GM06990 (cell line): ENCODE measurements around the gene BPIFB4.

Source experiments
- DNase-seq: peaks from one replicate; pipeline ENCODE4 v3.0.0-alpha.2; 2011; ENCODE audit not compliant: insufficient read length; ENCODE audit errors: extremely low read depth
- H3K27me3 ChIP-seq: replicated peaks from 2 replicates; pipeline ENCODE4 v1.6.0; 2011; ENCODE audit warnings: low read length; ENCODE audit not compliant: control insufficient read depth, insufficient read depth
- H3K36me3 ChIP-seq: 2 replicates; pipeline ENCODE4 v1.5.1; 2011; ENCODE audit warnings: low read length; ENCODE audit not compliant: control insufficient read depth, insufficient read depth
- H3K4me3 ChIP-seq: replicated peaks from 2 replicates; pipeline ENCODE4 v1.5.1; 2011; ENCODE audit warnings: low read depth, mild to moderate bottlenecking, control low read depth, low read length
- TF ChIP-seq, protein P1 (sequence below): IDR thresholded peaks from 2 replicates; pipeline ENCODE4 v1.5.1; 2011; ENCODE audit warnings: low read length, control low read depth, mild to moderate bottlenecking, inconsistent platforms; ENCODE audit not compliant: insufficient read depth, poor library complexity, severe bottlenecking

Gene BPIFB4

DNA sequence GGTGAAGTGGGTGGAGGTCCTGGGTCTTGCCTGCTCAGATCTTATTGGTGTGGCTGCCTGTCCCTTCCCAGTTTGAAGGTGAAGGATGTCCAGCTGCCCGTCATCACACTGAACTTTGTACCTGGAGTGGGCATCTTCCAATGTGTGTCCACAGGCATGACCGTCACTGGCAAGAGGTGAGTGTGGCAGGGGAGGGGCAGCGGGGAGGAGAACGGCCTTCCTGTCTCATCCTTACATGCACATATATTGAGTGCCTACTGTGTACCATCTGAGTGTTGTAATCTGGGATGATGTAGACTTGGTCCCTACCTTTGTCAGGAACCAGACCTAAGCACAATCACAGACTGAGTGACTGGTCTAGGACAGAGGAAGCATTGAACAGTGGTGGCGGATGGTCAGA, 45.3 kb upstream of the BPIFB4 start:
- no peak for DNase-seq
- TF ChIP-seq, protein P1, sequence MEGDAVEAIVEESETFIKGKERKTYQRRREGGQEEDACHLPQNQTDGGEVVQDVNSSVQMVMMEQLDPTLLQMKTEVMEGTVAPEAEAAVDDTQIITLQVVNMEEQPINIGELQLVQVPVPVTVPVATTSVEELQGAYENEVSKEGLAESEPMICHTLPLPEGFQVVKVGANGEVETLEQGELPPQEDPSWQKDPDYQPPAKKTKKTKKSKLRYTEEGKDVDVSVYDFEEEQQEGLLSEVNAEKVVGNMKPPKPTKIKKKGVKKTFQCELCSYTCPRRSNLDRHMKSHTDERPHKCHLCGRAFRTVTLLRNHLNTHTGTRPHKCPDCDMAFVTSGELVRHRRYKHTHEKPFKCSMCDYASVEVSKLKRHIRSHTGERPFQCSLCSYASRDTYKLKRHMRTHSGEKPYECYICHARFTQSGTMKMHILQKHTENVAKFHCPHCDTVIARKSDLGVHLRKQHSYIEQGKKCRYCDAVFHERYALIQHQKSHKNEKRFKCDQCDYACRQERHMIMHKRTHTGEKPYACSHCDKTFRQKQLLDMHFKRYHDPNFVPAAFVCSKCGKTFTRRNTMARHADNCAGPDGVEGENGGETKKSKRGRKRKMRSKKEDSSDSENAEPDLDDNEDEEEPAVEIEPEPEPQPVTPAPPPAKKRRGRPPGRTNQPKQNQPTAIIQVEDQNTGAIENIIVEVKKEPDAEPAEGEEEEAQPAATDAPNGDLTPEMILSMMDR = no peak
- no peak overlapping the region for H3K4me3 ChIP-seq
- H3K27me3 ChIP-seq = no peaks in the 10 kb centered on the region
- H3K36me3 ChIP-seq = no peaks in the 10 kb centered on the region

DNA sequence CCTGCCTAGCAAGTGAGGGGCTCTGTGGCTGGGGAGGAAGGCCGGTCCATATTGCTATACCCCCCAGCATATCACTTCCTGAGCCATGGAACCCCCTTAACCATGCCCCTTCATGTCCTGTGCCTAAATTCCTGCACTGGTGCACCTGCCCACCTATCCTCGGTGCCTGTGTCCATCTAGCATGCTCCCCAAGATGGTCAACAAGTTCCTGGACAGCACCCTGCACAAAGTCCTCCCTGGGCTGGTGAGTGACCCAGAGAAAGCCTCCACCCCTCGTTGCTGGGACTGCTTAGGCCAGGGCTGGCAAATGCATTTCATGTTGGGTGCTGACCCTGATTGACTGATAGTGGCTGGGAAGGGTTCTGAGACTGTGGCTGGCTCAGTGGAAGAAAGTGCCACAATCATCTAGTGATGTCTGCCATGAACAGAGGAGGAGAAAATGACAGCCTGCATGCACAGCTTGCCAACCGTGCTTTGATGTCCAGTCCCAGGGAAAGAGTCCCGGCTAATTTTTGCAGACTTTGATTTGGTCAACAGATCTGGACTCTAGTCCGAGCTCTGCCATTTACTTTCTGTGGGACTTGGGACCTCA, 44.4 kb upstream of the BPIFB4 start:
- DNase-seq = no peak
- no peaks in the 10 kb centered on the region for H3K27me3 ChIP-seq
- TF ChIP-seq, protein P1 = no peak
- H3K36me3 ChIP-seq = no peaks in the 10 kb centered on the region
- no peak overlapping the region for H3K4me3 ChIP-seq

DNA sequence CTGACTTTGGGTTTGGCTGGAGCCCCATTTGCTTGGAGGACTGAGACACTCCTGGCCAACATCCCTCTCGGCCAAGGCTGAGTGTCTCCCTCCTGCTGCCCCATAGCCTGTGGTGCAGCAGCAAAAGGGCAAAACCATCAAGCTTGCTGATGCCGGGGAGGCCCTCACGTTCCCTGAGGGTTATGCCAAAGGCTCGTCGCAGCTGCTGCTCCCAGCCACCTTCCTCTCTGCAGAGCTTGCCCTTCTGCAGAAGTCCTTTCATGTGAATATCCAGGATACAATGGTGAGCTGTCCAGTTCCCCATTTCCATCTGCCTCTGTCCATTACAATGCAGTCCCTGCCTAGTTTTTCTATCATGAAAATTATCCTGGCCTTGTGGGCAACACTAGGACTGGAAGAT, 42.0 kb upstream of the BPIFB4 start:
- TF ChIP-seq, protein P1 = no peak

DNA sequence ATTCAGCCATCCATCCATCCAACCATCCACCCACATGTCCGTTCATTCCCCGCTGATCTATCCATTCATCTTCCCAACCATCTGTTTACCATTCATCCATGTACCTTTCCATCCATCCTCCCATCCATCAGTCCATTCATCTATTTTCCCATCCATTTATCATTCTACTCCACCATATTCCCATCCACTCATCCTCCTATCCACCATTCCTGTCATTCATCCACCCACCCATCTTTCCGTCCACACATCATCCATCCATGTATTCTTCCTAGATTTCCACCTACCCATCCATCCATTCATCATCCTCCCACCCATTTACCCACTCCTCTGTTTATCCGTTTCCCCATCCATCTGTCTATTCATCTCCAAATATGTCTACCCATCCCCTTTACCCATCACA, 41.2 kb upstream of the BPIFB4 start:
- TF ChIP-seq, protein P1 = no peak
- Histone ChIP-seq H3K4me3 (no peak overlapping the region), H3K36me3 (no peaks in the 10 kb centered on the region), H3K27me3 (no peaks in the 10 kb centered on the region)
- no peak for DNase-seq

More for the DNA sequence above, 42.0 kb upstream of the BPIFB4 start:
- Histone ChIP-seq H3K36me3 (no peaks in the 10 kb centered on the region), H3K4me3 (no peak overlapping the region), H3K27me3 (no peaks in the 10 kb centered on the region)
- DNase-seq = no peak

DNA sequence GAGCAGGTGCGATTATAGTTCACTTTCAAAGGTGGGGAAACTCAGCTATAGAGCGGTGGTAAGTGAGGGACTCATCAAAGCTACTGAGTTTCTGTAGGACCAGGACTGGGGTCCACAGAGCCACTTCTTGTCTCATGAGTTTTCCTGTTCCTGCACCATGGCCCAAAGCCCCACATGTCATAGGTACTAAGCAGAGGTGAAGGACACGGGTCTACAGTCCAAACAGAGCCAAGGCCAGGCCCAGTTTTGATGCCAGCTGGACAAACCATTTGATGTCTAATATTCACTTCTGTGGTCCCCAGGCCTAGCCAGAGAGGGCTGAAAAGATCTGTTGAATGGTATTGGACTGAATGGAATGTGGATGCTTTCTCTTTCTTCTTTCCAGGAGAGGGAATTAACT, 37.0 kb upstream of the BPIFB4 start:
- Histone ChIP-seq H3K36me3 (no peaks in the 10 kb centered on the region), H3K27me3 (no peaks in the 10 kb centered on the region; the same call in none of the 2 replicates), H3K4me3 (no peak overlapping the region)
- no peak for DNase-seq
- TF ChIP-seq, protein P1 = no peak
